ENCODE measurements around the gene RNU11. TPM values are rescaled to one million over a fixed set of nuclear protein-coding genes. Genes with fewer than 3 reads are reported as not detected.

Gene RNU11
- total RNA-seq, 2 experiments from 2014 or later = not detected

- Histone ChIP-seq H3K27ac (ENCODE audit: low read depth, low read length, poor library complexity, severe bottlenecking) (no peak overlapping the region), H3K4me2 (ENCODE audit: low read length) (no peak overlapping the region), H3K9me3 (ENCODE audit: low read length) (no peaks in the 10 kb centered on the region), H3K36me3 (ENCODE audit: insufficient read depth, low read length) (0 out of 2 replicates have a peak, but pooled peaks cover 3% of the 10 kb centered on the region), H3K9me2 (ENCODE audit: insufficient read depth, low read length) (no peaks in the 10 kb centered on the region), H3K4me3 (ENCODE audit: low read depth, low read length, poor library complexity, severe bottlenecking) (no peak overlapping the region), H3K79me2 (ENCODE audit: insufficient read depth, low read depth, low read length) (no peaks in the 10 kb centered on the region), H4K20me1 (ENCODE audit: insufficient read depth, low read length) (no peaks in the 10 kb centered on the region), H2AFZ (ENCODE audit: low read length) (no peak overlapping the region), H3K4me1 (ENCODE audit: insufficient read depth, low read length, poor library complexity, severe bottlenecking) (no peaks in the 10 kb centered on the region)
- no TSS peak for BruUV-seq (replicated peaks)
- CTCF ChIA-PET (ENCODE audit: unreplicated experiment) = no interaction called here
- TF ChIP-seq EZH2phosphoT487 (IDR thresholded peaks at IDR 0.05; ENCODE audit: borderline replicate concordance, low read depth, low read length) (no peak), CTCF (conservative IDR thresholded peaks at IDR 0.05; ENCODE audit: low read length) (no peak)
- POLR2A ChIA-PET = interaction anchor here (1.0 kb wide), 1 partner anchor 12 kb away, joined by 6 read pairs; the partner anchor contains the start of gene TAF12
- intact Hi-C loops (cut with micrococcal nuclease; ENCODE audit: unreplicated experiment) = no loop called here
- no peak for DNase-seq (ENCODE audit: low spot score)
These were observed 16.7 kb upstream of the RNU11 start for GRCh38 chr1:28631713-28632112.

DNA sequence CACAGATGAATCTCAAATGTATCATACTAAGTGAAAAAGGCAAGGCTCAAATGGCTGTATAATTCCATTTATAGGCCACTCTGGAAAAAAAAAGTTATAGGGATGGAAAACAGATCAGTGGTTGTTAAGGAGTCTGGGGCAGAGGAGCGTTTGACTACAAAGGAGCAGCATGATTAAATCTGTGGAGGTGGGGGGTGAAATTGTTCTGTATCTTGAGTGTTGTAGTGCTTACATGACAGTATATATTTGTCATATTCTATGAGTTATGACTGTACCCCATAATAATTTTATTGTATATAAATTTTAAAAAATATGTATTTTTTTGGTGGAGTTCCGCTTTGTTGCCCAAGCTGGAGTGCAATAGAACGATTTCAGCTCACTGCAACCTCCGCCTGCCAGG lies 15.8 kb upstream of the RNU11 start:
- 0 out of 2 replicates have a peak, but pooled peaks cover 3% of the 10 kb centered on the region for H3K36me3 ChIP-seq (ENCODE audit: insufficient read depth, low read length)
- TF ChIP-seq EZH2phosphoT487 (IDR thresholded peaks at IDR 0.05; ENCODE audit: borderline replicate concordance, low read depth, low read length) = no peak
- no peak for TF ChIP-seq CTCF (conservative IDR thresholded peaks at IDR 0.05; ENCODE audit: low read length)
- H3K27ac ChIP-seq (ENCODE audit: low read depth, low read length, poor library complexity, severe bottlenecking) = no peak overlapping the region
- H3K4me2 ChIP-seq (ENCODE audit: low read length) = no peak overlapping the region
- no peak overlapping the region for H3K4me3 ChIP-seq (ENCODE audit: low read depth, low read length, poor library complexity, severe bottlenecking)
- H4K20me1 ChIP-seq (ENCODE audit: insufficient read depth, low read length) = no peaks in the 10 kb centered on the region
- no peaks in the 10 kb centered on the region for H3K9me3 ChIP-seq (ENCODE audit: low read length)
- no TSS peak for BruUV-seq (replicated peaks)
- H3K4me1 ChIP-seq (ENCODE audit: insufficient read depth, low read length, poor library complexity, severe bottlenecking) = no peaks in the 10 kb centered on the region
- ChIA-PET POLR2A (interaction anchor here (0.7 kb wide), 1 partner anchor 368 kb away, joined by 4 read pairs; no protein-coding TSS in a partner anchor), CTCF (ENCODE audit: unreplicated experiment) (interaction anchor here (0.5 kb wide), 1 partner anchor 11 kb away, joined by 3 read pairs; no protein-coding TSS in a partner anchor)
- no peak for DNase-seq (ENCODE audit: low spot score)
- intact Hi-C loops (cut with micrococcal nuclease; ENCODE audit: unreplicated experiment) = no loop called here
- H2AFZ ChIP-seq (ENCODE audit: low read length) = no peak overlapping the region
- H3K79me2 ChIP-seq (ENCODE audit: insufficient read depth, low read depth, low read length) = no peaks in the 10 kb centered on the region
- no peaks in the 10 kb centered on the region for H3K9me2 ChIP-seq (ENCODE audit: insufficient read depth, low read length)

DNA sequence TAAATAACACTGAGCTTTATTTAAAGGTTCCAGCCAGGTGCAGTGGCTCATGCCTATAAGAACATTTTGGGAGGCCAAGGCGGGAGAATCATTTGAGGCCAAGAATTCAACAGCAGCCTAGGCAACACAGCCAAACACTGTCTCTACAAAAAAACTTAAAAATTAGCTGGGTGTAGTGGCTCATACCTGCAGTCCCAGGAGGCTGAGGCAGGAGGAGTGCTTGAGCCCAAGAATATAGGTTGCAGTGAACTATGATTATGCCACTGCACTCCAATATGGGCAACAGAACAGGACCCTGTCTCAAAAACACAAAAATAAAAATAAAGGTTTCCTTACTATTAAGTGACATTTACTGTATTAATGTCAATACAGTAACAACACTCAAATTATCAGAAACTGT lies 7.6 kb upstream of the RNU11 start:
- intact Hi-C loops (cut with micrococcal nuclease; ENCODE audit: unreplicated experiment) = loop anchor here (1.0 to 10.0 kb wide), 3 partner anchors 237 to 566 kb away; no protein-coding TSS in a partner anchor
- no TSS peak for BruUV-seq (replicated peaks)
- no peak overlapping the region for H3K4me3 ChIP-seq (ENCODE audit: low read depth, low read length, poor library complexity, severe bottlenecking)
- no peak overlapping the region for H2AFZ ChIP-seq (ENCODE audit: low read length)
- H3K27ac ChIP-seq (ENCODE audit: low read depth, low read length, poor library complexity, severe bottlenecking) = no peak overlapping the region
- no peaks in the 10 kb centered on the region; the same call in 1 of the 2 replicates for H3K36me3 ChIP-seq (ENCODE audit: insufficient read depth, low read length)
- peak; percentile 66 for DNase-seq (ENCODE audit: low spot score)
- ChIA-PET POLR2A (interaction anchor here (0.6 to 1.7 kb wide), 5 partner anchors 38 to 244 kb away, joined by 3 to 5 read pairs (median 3); no protein-coding TSS in a partner anchor), CTCF (ENCODE audit: unreplicated experiment) (interaction anchor here (0.7 kb wide), 1 partner anchor 95 kb away, joined by 3 read pairs; no protein-coding TSS in a partner anchor)
- peaks cover 27% of the 10 kb centered on the region for H3K4me1 ChIP-seq (ENCODE audit: insufficient read depth, low read length, poor library complexity, severe bottlenecking)
- H3K4me2 ChIP-seq (ENCODE audit: low read length) = peak overlapping the region; percentile 92
- no peaks in the 10 kb centered on the region for H3K9me3 ChIP-seq (ENCODE audit: low read length)
- no peaks in the 10 kb centered on the region; the same call in 1 of the 2 replicates for H4K20me1 ChIP-seq (ENCODE audit: insufficient read depth, low read length)
- TF ChIP-seq EZH2phosphoT487 (IDR thresholded peaks at IDR 0.05; ENCODE audit: borderline replicate concordance, low read depth, low read length) (no peak), CTCF (conservative IDR thresholded peaks at IDR 0.05; ENCODE audit: low read length) (peak; percentile 73)
- no peaks in the 10 kb centered on the region for H3K9me2 ChIP-seq (ENCODE audit: insufficient read depth, low read length)
- H3K79me2 ChIP-seq (ENCODE audit: insufficient read depth, low read depth, low read length) = peaks cover 24% of the 10 kb centered on the region; the same call in 1 of the 2 replicates
